Neuronal stem cell (in vitro differentiated cells): Measurements from ENCODE around the gene SYT1.

Experiments
- DNase-seq: peaks from one replicate; pipeline ENCODE4 v3.0.0-alpha.2; 2013; ENCODE audit warnings: low spot score
- H2AFZ ChIP-seq: one replicate; pipeline ENCODE4 v1.6.1; 2013; ENCODE audit warnings: mild to moderate bottlenecking, low read length, inconsistent platforms
- H2AK5ac ChIP-seq: 2 replicates; pipeline ENCODE4 v1.6.1; 2013; ENCODE audit warnings: low read depth, mild to moderate bottlenecking, inconsistent platforms, low read length, moderate library complexity, mixed read lengths
- H2BK120ac ChIP-seq: 2 replicates; pipeline ENCODE4 v1.6.1; 2013; ENCODE audit warnings: low read depth, mild to moderate bottlenecking, inconsistent platforms, low read length, moderate library complexity, mixed read lengths
- H2BK12ac ChIP-seq: one replicate; pipeline ENCODE4 v1.6.1; 2013; ENCODE audit warnings: low read length, inconsistent platforms
- H2BK15ac ChIP-seq: 2 replicates; pipeline ENCODE4 v1.6.1; 2013; ENCODE audit warnings: mild to moderate bottlenecking, low read length, inconsistent platforms, mixed read lengths
- H2BK5ac ChIP-seq: one replicate; pipeline ENCODE4 v1.6.1; 2013; ENCODE audit warnings: inconsistent platforms, mild to moderate bottlenecking, low read length, moderate library complexity
- H3K14ac ChIP-seq: one replicate; pipeline ENCODE4 v1.6.1; 2013; ENCODE audit warnings: low read length, inconsistent platforms
- H3K18ac ChIP-seq: 2 replicates; pipeline ENCODE4 v1.6.1; 2013; ENCODE audit warnings: low read length, inconsistent platforms
- H3K23ac ChIP-seq: 2 replicates; pipeline ENCODE4 v1.6.1; 2013; ENCODE audit warnings: low read depth, mild to moderate bottlenecking, mixed read lengths, low read length, inconsistent platforms; ENCODE audit not compliant: poor library complexity
- H3K27ac ChIP-seq: replicated peaks from 3 replicates; pipeline ENCODE4 v1.5.1; 2013; ENCODE audit warnings: low read length, inconsistent platforms
- H3K27me3 ChIP-seq, 3 experiments: 2 replicates each; pipeline ENCODE4 v1.6.1; 2013; ENCODE audit warnings: low read length in 3 of 3, mild to moderate bottlenecking in 2 of 3, inconsistent platforms in 1 of 3, low read depth in 1 of 3, mixed read lengths in 1 of 3, moderate library complexity in 1 of 3; ENCODE audit not compliant: control insufficient read depth in 3 of 3, insufficient read depth in 3 of 3
- H3K36me3 ChIP-seq, 2 donors: replicated peaks in 1 of 2; 2 replicates each; pipeline ENCODE4 v1.6.1; 2013; ENCODE audit warnings: low read length in 2 of 2; ENCODE audit not compliant: control insufficient read depth in 2 of 2, insufficient read depth in 2 of 2
- H3K4ac ChIP-seq: 2 replicates; pipeline ENCODE4 v1.6.1; 2013; ENCODE audit warnings: inconsistent platforms, mild to moderate bottlenecking, low read length, moderate library complexity
- H3K4me1 ChIP-seq, 2 donors: 1 replicate in 1 of 2; 2 replicates in 1 of 2; pipeline ENCODE4 v1.6.1; 2013; ENCODE audit warnings: low read length in 2 of 2, low read depth in 1 of 2; ENCODE audit not compliant: control insufficient read depth in 2 of 2, insufficient read depth in 1 of 2
- H3K4me2 ChIP-seq: one replicate; pipeline ENCODE4 v1.6.1; 2013; ENCODE audit warnings: mild to moderate bottlenecking, low read length, inconsistent platforms; ENCODE audit not compliant: insufficient read depth, poor library complexity, severe bottlenecking
- H3K4me3 ChIP-seq, 2 donors: 2 replicates each; pipeline ENCODE4 v1.5.1; 2013; ENCODE audit warnings: low read length in 2 of 2, mild to moderate bottlenecking in 2 of 2, inconsistent platforms in 1 of 2, moderate library complexity in 1 of 2
- H3K79me1 ChIP-seq: one replicate; pipeline ENCODE4 v1.6.1; 2013; ENCODE audit warnings: low read depth, mild to moderate bottlenecking, inconsistent platforms, low read length, moderate library complexity
- H3K9ac ChIP-seq: one replicate; pipeline ENCODE4 v1.6.1; 2013; ENCODE audit warnings: mild to moderate bottlenecking, low read depth, low read length, inconsistent platforms; ENCODE audit not compliant: poor library complexity
- H3K9me3 ChIP-seq, 2 donors: replicated peaks in 1 of 2; 2 replicates each; pipeline versions ENCODE3 to v1.6.1; 2013; ENCODE audit warnings: low read length in 2 of 2, mild to moderate bottlenecking in 2 of 2, inconsistent platforms in 1 of 2, low read depth in 1 of 2, mixed read lengths in 1 of 2, moderate library complexity in 1 of 2; ENCODE audit not compliant: control insufficient read depth in 2 of 2, insufficient read depth in 1 of 2
- H4K8ac ChIP-seq: one replicate; pipeline ENCODE4 v1.6.1; 2013; ENCODE audit warnings: low read depth, mild to moderate bottlenecking, inconsistent platforms, low read length, moderate library complexity
- H4K91ac ChIP-seq: one replicate; pipeline ENCODE4 v1.6.1; 2013; ENCODE audit warnings: low read length, low read depth, mild to moderate bottlenecking, inconsistent platforms; ENCODE audit not compliant: poor library complexity
- WGBS, 2 donors: extraction: QIAGEN DNeasy Blood & Tissue Kit; methylation state at CpG; one replicate each; pipeline ENCODE4 v1.1.7; 2013; ENCODE audit warnings: missing lambda C conversion rate in 2 of 2, mixed read lengths in 1 of 2; ENCODE audit not compliant: insufficient read length in 2 of 2, insufficient replicate concordance in 1 of 2; ENCODE audit errors: extremely low coverage in 2 of 2; 5-methylcytosine and 5-hydroxymethylcytosine counted together

SYT1 gene

GRCh38 chr12:79288911-79289310 is 424.3 kb downstream of the SYT1 start:
- Histone ChIP-seq H3K4me3 (no peak overlapping the region), H3K4ac (no peak overlapping the region), H3K36me3 (peaks cover 0 to 3% of the 10 kb centered on the region in 2 donors), H3K4me2 (no peak overlapping the region), H3K18ac (no peak overlapping the region), H3K4me1 (no peaks in the 10 kb centered on the region), H2BK5ac (no peak overlapping the region), H2BK12ac (no peak overlapping the region), H2AK5ac (no peak overlapping the region), H3K27ac (no peak overlapping the region), H4K8ac (no peak overlapping the region), H4K91ac (no peak overlapping the region), H3K14ac (no peak overlapping the region), H2BK15ac (no peak overlapping the region), H3K27me3 (no peaks in the 10 kb centered on the region), H3K79me1 (no peaks in the 10 kb centered on the region), H2BK120ac (no peak overlapping the region), H2AFZ (no peak overlapping the region), H3K23ac (no peak overlapping the region), H3K9ac (no peak overlapping the region), H3K9me3 (no peaks in the 10 kb centered on the region)
- no peak for DNase-seq
- no CpG with 5 or more reads among the region's 3 CpGs for WGBS, 2 donors

GRCh38 chr12:79291711-79292110 is 427.1 kb downstream of the SYT1 start:
- H3K4me3 ChIP-seq = no peak overlapping the region
- H2BK12ac ChIP-seq = no peak overlapping the region
- no peaks in the 10 kb centered on the region for H3K9me3 ChIP-seq
- H3K4me2 ChIP-seq = no peak overlapping the region
- no peak overlapping the region for H2BK120ac ChIP-seq
- no peak overlapping the region for H4K91ac ChIP-seq
- H3K79me1 ChIP-seq = no peaks in the 10 kb centered on the region
- no peak overlapping the region for H3K14ac ChIP-seq
- no peak overlapping the region for H3K9ac ChIP-seq
- no peak overlapping the region for H3K18ac ChIP-seq
- no CpG with 5 or more reads among the region's 3 CpGs for WGBS, 2 donors
- no peak for DNase-seq
- no peaks in the 10 kb centered on the region for H3K27me3 ChIP-seq
- H3K4ac ChIP-seq = no peak overlapping the region
- H4K8ac ChIP-seq = no peak overlapping the region
- H3K23ac ChIP-seq = no peak overlapping the region
- no peak overlapping the region for H2AK5ac ChIP-seq
- no peak overlapping the region for H2AFZ ChIP-seq
- no peak overlapping the region for H2BK15ac ChIP-seq
- peaks cover 0 to 13% of the 10 kb centered on the region in 2 donors for H3K36me3 ChIP-seq
- H3K4me1 ChIP-seq = no peaks in the 10 kb centered on the region
- no peak overlapping the region for H2BK5ac ChIP-seq
- no peak overlapping the region for H3K27ac ChIP-seq

DNA sequence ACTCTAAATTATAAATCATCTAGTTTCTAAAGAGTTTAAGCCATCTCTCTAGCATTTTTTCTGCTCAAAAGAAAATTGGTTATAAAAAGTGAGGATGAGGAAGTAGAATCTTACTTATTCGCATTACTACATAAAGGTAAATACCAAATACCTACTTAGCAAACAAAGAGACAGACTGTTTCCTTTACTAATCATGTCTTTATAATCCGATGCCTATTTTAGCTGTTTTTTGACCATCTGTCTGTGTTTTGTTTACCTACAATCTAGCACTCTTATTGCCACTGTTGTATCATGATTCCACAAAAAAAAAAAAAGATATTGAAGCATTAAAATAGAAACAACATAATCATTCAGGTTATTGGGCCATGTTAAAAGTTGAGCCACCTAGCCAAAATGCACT is 430.0 kb downstream of the SYT1 start:
- Histone ChIP-seq H3K4ac (no peak overlapping the region), H3K14ac (no peak overlapping the region), H2AFZ (no peak overlapping the region), H2BK120ac (no peak overlapping the region), H3K4me2 (no peak overlapping the region), H3K27me3 (no peaks in the 10 kb centered on the region), H3K79me1 (no peaks in the 10 kb centered on the region), H2BK12ac (no peak overlapping the region), H3K27ac (no peak overlapping the region), H2BK15ac (no peak overlapping the region), H2BK5ac (no peak overlapping the region), H3K9ac (no peak overlapping the region), H3K36me3 (peaks cover 3 to 17% of the 10 kb centered on the region in 2 donors), H3K18ac (no peak overlapping the region), H4K91ac (no peak overlapping the region), H3K4me3 (no peak overlapping the region), H4K8ac (no peak overlapping the region), H3K23ac (no peak overlapping the region), H3K4me1 (no peaks in the 10 kb centered on the region), H3K9me3 (no peaks in the 10 kb centered on the region), H2AK5ac (no peak overlapping the region)
- no peak for DNase-seq
- WGBS, 2 donors = no CpG with 5 or more reads among the region's 2 CpGs

GRCh38 chr12:79295572-79295971 is 431.0 kb downstream of the SYT1 start:
- H3K4me3 ChIP-seq = no peak overlapping the region
- peaks cover 3 to 22% of the 10 kb centered on the region in 2 donors for H3K36me3 ChIP-seq
- no peak overlapping the region for H3K27ac ChIP-seq
- no peak overlapping the region for H2BK12ac ChIP-seq
- H4K91ac ChIP-seq = no peak overlapping the region
- no peak overlapping the region for H2AFZ ChIP-seq
- H2BK120ac ChIP-seq = no peak overlapping the region
- H3K4ac ChIP-seq = no peak overlapping the region
- no peak for DNase-seq
- no peak overlapping the region for H2AK5ac ChIP-seq
- H3K27me3 ChIP-seq = no peaks in the 10 kb centered on the region
- H3K14ac ChIP-seq = no peak overlapping the region
- H3K9ac ChIP-seq = no peak overlapping the region
- no peak overlapping the region for H2BK15ac ChIP-seq
- H3K23ac ChIP-seq = no peak overlapping the region
- H3K79me1 ChIP-seq = no peaks in the 10 kb centered on the region
- H3K9me3 ChIP-seq = no peaks in the 10 kb centered on the region
- H3K4me1 ChIP-seq = no peaks in the 10 kb centered on the region
- H2BK5ac ChIP-seq = no peak overlapping the region
- H3K18ac ChIP-seq = no peak overlapping the region
- no peak overlapping the region for H4K8ac ChIP-seq
- H3K4me2 ChIP-seq = no peak overlapping the region
